Omental fat pad (tissue), 4 donors: ENCODE data around the gene ZNF277. TPM values are rescaled to one million over a fixed set of nuclear protein-coding genes. Genes with fewer than 3 reads are reported as not detected.

ENCODE experiments used
- ATAC-seq: fragments of 150-250 bp; one replicate; pipeline ENCODE4 v1.9.1; 2016; ENCODE audit warnings: mild to moderate bottlenecking, moderate library complexity; ENCODE audit not compliant: low FRiP score
- DNase-seq: peaks from one replicate; pipeline ENCODE4 v3.0.0-alpha.2; 2019; ENCODE audit warnings: low spot score
- total RNA-seq, 4 donors: library from RNA; depleted of rRNA; stranded (reverse); fragments of >200 nt; gene quantifications; one replicate each; pipeline ENCODE4 v1.1.0, GENCODE V29; 2016
- TF ChIP-seq, protein P1 (sequence below), 3 donors: fragments of 450-650 bp; IDR thresholded peaks; one replicate each; pipeline ENCODE4 v1.5.1; 2016 to 2017; ENCODE audit warnings: antibody characterized with exemption in 3 of 3, mild to moderate bottlenecking in 3 of 3, moderate library complexity in 2 of 3

The ZNF277 gene
- total RNA-seq, 4 donors from 2014 or later, result 15.9 to 24.9 (median 19.3) TPM

DNA sequence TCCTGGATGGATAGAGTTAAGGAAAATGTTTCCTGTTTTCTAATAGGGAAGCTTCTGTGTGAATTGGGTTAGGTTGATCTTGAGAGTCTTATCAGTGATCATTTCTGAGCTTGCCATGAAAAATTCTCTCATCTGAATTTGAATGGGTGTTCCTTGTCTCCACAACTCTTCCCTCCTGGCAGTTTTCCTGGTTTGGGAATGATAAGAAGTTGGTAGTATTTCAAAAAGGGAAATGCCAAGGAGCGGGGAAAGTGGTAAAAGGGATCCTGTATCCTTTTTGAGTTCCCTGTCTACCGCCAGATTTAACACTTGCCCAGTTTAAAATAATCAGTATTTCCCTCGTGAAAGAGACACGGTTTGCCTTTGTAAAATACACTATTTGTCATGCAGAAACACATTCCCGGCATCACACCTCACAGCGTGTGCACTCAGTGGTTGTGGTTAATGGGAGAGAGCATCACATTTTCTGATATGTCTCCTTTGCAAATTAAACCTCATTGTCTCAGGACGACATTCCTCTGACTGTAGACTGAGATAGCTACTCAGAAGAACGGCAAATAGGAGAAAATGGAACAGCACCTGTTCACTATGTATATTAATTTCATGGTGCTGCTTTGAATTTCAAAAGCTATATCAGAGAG is 130.6 kb downstream of the ZNF277 start:
- TF ChIP-seq, protein P1, sequence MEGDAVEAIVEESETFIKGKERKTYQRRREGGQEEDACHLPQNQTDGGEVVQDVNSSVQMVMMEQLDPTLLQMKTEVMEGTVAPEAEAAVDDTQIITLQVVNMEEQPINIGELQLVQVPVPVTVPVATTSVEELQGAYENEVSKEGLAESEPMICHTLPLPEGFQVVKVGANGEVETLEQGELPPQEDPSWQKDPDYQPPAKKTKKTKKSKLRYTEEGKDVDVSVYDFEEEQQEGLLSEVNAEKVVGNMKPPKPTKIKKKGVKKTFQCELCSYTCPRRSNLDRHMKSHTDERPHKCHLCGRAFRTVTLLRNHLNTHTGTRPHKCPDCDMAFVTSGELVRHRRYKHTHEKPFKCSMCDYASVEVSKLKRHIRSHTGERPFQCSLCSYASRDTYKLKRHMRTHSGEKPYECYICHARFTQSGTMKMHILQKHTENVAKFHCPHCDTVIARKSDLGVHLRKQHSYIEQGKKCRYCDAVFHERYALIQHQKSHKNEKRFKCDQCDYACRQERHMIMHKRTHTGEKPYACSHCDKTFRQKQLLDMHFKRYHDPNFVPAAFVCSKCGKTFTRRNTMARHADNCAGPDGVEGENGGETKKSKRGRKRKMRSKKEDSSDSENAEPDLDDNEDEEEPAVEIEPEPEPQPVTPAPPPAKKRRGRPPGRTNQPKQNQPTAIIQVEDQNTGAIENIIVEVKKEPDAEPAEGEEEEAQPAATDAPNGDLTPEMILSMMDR (IDR thresholded peaks at IDR 0.05), result no peak
- ATAC-seq, result no peak
- DNase-seq, result no peak

GRCh38 chr7:112337892-112338291 is 131.4 kb downstream of the ZNF277 start:
- ATAC-seq, result no peak
- TF ChIP-seq, protein P1 (IDR thresholded peaks at IDR 0.05), result no peak
- DNase-seq, result no peak

DNA sequence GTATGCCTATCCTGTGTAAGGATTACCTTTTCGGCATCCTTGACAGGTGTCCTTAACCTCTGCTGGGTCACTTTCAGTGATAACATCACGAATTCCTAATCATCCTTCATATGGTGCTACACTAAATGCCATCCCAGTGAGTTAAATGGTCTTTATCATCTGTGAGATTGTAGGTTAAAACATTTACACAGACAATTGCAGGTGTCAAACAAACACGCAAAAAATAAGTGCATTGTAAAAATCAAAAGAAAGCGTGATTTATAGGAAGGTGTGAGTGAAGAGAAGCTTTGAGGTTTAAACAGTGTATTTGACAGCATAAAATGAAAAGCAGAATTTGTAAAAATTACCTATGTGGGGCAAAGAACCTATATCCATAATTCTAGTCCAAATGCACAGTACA is 132.3 kb downstream of the ZNF277 start:
- ATAC-seq (no peak), DNase-seq (no peak)
- TF ChIP-seq, protein P1 (IDR thresholded peaks at IDR 0.05), result no peak

- DNase-seq, result no peak
- TF ChIP-seq, protein P1 (IDR thresholded peaks at IDR 0.05), result no peak
- no peak for ATAC-seq
These were observed 135.0 kb downstream of the ZNF277 start for GRCh38 chr7:112341464-112341863.

DNA sequence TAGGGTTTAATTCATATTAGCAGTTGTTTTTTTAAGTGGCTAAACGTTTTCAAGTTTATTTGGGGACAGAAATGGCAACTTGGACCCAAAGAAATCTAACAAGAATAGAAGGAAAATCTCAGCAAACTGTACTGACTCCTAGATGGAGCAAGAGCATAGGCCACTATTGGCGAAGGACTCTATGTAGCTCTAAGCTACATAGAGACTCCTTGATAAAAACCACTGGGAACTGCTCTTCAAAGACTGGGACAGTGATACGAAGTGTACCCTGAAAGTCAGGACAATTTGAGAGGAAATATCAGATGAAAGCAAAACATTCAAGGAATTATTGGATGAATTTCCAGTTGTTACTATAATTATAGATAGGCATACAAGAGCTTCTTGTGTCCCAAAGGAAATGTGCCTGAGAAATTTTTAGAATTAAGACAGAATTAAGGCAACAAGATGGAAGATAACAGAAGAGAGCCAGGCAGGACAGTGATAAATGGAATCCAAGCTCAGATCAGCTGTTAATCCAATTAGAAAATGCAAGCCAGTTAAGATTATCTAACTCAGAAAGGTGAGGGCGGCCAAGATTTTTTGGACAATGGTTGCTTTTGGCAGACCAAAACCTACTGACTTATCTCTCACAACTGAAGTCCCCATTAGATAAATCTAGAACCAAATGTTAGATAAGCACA is 140.0 kb downstream of the ZNF277 start:
- ATAC-seq (no peak), DNase-seq (no peak)
- TF ChIP-seq, protein P1 (IDR thresholded peaks at IDR 0.05), result no peak

GRCh38 chr7:112347088-112347487 is 140.6 kb downstream of the ZNF277 start:
- DNase-seq (no peak), ATAC-seq (no peak)
- TF ChIP-seq, protein P1 (IDR thresholded peaks at IDR 0.05), result no peak

DNA sequence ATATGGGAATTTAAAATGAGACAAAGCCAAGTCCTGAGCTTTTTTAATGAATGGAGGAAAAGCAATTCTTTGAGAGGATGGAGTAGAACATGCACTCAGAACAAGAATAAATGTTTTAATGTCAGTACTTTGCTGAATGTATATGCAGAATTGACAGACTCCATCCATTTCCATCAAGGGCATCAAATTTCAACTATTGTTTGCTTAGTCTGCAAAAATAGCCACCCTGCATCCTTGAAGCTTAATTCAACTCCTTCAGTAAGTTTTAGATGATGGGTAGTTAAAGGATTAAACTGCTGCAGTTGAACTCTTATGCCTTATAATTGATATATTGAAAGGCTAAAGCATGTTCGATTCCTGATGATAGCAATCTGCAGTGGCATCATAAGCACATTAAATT is 144.1 kb downstream of the ZNF277 start:
- TF ChIP-seq, protein P1 (IDR thresholded peaks at IDR 0.05), result no peak
- DNase-seq (no peak), ATAC-seq (no peak)
